Neural progenitor cell (in vitro differentiated cells): ENCODE results near the gene AFG1L.

ENCODE experiments used
- EZH2 ChIP-seq: fragments of 200-600 bp; sonication (generic); IDR thresholded peaks from 2 replicates; pipeline ENCODE4 v1.6.1; 2017; ENCODE audit warnings: antibody characterized with exemption, mild to moderate bottlenecking, moderate library complexity
- TF ChIP-seq, protein P1 (sequence below): fragments of 200-600 bp; sonication (generic); IDR thresholded peaks from 2 replicates; pipeline ENCODE4 v1.5.1; 2017; ENCODE audit warnings: antibody characterized with exemption, mild to moderate bottlenecking

DNA sequence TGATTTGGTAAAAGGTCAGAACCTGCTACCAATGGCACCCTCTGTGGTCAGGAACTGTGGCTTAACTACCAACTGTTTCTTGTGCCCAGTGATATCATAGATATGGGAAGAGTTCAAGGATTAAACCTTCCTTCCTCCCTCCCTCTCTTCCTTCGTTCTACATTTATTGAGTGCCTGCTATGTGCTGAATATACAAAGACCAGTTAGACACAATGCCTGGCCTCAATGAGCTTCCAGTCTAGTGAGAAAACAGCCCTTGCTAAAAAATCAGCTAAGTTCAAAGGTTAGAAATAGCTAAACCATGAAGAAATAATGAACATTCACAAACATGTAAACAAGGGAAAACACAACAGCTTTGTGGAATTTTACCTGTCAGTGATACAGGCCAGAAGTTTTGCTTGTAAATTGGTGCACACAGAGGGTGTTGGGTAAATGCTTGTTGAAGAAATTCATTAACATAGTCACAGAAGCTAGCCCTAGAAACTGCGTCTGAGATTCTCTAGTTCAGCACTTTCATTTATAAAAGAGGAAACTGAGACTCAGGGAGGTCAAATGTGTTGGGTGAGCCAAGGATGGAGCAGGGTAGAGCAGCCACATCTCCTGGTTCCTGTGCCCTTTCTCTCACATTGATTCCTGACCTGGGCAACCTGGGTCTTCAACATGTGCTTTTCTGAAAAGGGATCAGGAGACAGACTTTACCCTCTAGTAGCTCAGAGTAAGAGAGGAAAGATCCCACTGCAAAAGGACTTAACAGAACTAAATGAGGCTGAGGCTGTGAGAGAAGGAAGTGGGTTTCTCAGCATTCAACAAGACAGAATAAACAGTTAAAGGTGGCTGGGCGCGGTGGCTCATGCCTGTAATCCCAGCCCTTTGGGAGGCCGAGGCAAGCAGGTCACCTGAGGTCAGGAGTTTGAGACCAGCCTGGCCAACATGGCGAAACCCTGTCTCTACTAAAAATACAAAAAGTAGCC, 251.5 kb downstream of the AFG1L start:
- TF ChIP-seq, protein P1, sequence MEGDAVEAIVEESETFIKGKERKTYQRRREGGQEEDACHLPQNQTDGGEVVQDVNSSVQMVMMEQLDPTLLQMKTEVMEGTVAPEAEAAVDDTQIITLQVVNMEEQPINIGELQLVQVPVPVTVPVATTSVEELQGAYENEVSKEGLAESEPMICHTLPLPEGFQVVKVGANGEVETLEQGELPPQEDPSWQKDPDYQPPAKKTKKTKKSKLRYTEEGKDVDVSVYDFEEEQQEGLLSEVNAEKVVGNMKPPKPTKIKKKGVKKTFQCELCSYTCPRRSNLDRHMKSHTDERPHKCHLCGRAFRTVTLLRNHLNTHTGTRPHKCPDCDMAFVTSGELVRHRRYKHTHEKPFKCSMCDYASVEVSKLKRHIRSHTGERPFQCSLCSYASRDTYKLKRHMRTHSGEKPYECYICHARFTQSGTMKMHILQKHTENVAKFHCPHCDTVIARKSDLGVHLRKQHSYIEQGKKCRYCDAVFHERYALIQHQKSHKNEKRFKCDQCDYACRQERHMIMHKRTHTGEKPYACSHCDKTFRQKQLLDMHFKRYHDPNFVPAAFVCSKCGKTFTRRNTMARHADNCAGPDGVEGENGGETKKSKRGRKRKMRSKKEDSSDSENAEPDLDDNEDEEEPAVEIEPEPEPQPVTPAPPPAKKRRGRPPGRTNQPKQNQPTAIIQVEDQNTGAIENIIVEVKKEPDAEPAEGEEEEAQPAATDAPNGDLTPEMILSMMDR, result no peak
- no peak for TF ChIP-seq EZH2
